ENCODE data around the gene HLX. TPM values are rescaled to one million over a fixed set of nuclear protein-coding genes. Genes with fewer than 3 reads are reported as not detected.

HLX gene
- polyA plus RNA-seq, 3 donors = 17.1 to 44.0 (median 17.6) TPM

DNA sequence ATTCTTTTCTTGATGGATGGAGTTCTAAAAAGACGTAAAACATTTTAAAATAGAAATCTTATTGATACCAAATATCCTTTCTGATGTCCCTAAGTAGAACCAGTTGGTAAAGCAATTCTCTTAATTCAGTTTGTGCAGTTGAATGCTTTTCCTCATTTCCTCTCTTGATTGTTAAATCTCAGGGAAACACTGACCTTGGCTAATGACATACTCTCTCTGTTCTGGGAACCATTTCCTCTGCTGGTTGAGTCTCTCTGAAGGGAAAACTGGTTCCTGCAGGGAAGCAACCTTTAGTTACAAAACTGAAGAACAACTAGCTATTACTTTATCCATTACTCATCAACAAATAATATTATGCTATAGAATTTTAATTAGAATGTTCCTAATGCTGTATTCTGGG is 36.7 kb downstream of the HLX start:
- Histone ChIP-seq H3K27ac (ENCODE audit: low read depth in 1 of 2, low read length in 2 of 2) (no peak overlapping the region), H3K4me2 (replicated peaks; ENCODE audit: extremely low read depth, low read length, poor library complexity, severe bottlenecking) (no peak overlapping the region), H3K9ac (ENCODE audit: insufficient read depth, low read length, poor library complexity, severe bottlenecking) (no peak overlapping the region), H3K27me3 (ENCODE audit: control insufficient read depth in 2 of 2, insufficient read depth in 2 of 2, low read length in 2 of 2) (peaks cover 0 to 2% of the 10 kb centered on the region in 2 donors), H3K79me2 (ENCODE audit: insufficient read depth, low read length) (no peaks in the 10 kb centered on the region), H2AFZ (ENCODE audit: insufficient read depth, low read depth, low read length, poor library complexity, severe bottlenecking) (no peak overlapping the region), H3K36me3 (replicated peaks in 1 of 2; ENCODE audit: control insufficient read depth in 1 of 2, insufficient read depth in 2 of 2, low read length in 2 of 2) (no peaks in the 10 kb centered on the region), H3K4me3 (replicated peaks in 1 of 3; ENCODE audit: low read depth in 2 of 3, low read length in 3 of 3) (no peak overlapping the region), H3K9me3 (replicated peaks in 1 of 2; ENCODE audit: control insufficient read depth in 1 of 2, insufficient read depth in 1 of 2, low read length in 2 of 2) (no peaks in the 10 kb centered on the region), H3K4me1 (ENCODE audit: control insufficient read depth in 1 of 2, insufficient read depth in 2 of 2, low read length in 2 of 2) (peaks cover 19 to 28% of the 10 kb centered on the region in 2 donors), H4K20me1 (ENCODE audit: insufficient read depth, low read length) (no peaks in the 10 kb centered on the region)
- TF ChIP-seq, protein P1, sequence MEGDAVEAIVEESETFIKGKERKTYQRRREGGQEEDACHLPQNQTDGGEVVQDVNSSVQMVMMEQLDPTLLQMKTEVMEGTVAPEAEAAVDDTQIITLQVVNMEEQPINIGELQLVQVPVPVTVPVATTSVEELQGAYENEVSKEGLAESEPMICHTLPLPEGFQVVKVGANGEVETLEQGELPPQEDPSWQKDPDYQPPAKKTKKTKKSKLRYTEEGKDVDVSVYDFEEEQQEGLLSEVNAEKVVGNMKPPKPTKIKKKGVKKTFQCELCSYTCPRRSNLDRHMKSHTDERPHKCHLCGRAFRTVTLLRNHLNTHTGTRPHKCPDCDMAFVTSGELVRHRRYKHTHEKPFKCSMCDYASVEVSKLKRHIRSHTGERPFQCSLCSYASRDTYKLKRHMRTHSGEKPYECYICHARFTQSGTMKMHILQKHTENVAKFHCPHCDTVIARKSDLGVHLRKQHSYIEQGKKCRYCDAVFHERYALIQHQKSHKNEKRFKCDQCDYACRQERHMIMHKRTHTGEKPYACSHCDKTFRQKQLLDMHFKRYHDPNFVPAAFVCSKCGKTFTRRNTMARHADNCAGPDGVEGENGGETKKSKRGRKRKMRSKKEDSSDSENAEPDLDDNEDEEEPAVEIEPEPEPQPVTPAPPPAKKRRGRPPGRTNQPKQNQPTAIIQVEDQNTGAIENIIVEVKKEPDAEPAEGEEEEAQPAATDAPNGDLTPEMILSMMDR (IDR thresholded peaks at IDR 0.05) = no peak
- intact Hi-C loops (cut with micrococcal nuclease) = no loop called here
- Mint-ChIP-seq H3K36me3 (peaks cover 0 to 3% of the 10 kb centered on the region in 2 donors), H3K27me3 (ENCODE audit: low read depth in 3 of 3) (peaks cover 2 to 8% (median 7%) of the 10 kb centered on the region in 3 donors), H3K4me1 (peaks cover 31% of the 10 kb centered on the region), H3K9me3 (no peaks in the 10 kb centered on the region), H3K4me3 (peak overlapping the region in 1 of 2 donors; percentile 35), H3K27ac (no peak overlapping the region)
- no CpG with 5 or more reads among the region's 1 CpG for WGBS (ENCODE audit: insufficient coverage)
- DNase-seq = no peak

DNA sequence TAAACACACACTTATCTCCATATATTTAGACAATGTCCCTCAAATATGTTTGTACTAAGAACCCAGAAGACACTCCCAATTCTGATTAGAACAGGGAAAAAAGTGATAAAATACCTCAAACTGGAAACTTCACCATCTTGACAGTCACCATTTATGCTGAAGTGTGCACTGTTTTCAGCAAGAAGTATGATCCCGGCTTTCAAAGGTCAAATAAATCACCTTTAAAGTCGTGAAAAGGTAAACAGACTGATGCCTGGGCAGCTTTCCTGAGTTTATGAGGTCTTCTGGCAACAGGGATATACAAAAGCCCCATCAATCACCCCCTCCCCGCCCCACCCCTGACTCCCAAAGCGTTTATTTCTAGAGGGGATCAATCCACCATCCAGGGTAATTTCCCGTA is 37.9 kb downstream of the HLX start:
- Mint-ChIP-seq H3K27ac (no peak overlapping the region), H3K36me3 (peaks cover 0 to 3% of the 10 kb centered on the region in 2 donors), H3K27me3 (ENCODE audit: low read depth in 3 of 3) (peaks cover 2 to 7% (median 4%) of the 10 kb centered on the region in 3 donors), H3K4me3 (no peak overlapping the region), H3K9me3 (peaks cover 0 to 3% (median 0%) of the 10 kb centered on the region in 7 donors), H3K4me1 (peaks cover 28% of the 10 kb centered on the region)
- Histone ChIP-seq H2AFZ (ENCODE audit: insufficient read depth, low read depth, low read length, poor library complexity, severe bottlenecking) (no peak overlapping the region), H3K4me3 (replicated peaks in 1 of 3; ENCODE audit: low read depth in 2 of 3, low read length in 3 of 3) (no peak overlapping the region), H3K36me3 (replicated peaks in 1 of 2; ENCODE audit: control insufficient read depth in 1 of 2, insufficient read depth in 2 of 2, low read length in 2 of 2) (no peaks in the 10 kb centered on the region), H3K4me2 (replicated peaks; ENCODE audit: extremely low read depth, low read length, poor library complexity, severe bottlenecking) (no peak overlapping the region), H3K9me3 (replicated peaks in 1 of 2; ENCODE audit: control insufficient read depth in 1 of 2, insufficient read depth in 1 of 2, low read length in 2 of 2) (no peaks in the 10 kb centered on the region), H3K27ac (ENCODE audit: low read depth in 1 of 2, low read length in 2 of 2) (no peak overlapping the region), H3K27me3 (ENCODE audit: control insufficient read depth in 2 of 2, insufficient read depth in 2 of 2, low read length in 2 of 2) (peaks cover 0 to 4% of the 10 kb centered on the region in 2 donors), H3K4me1 (ENCODE audit: control insufficient read depth in 1 of 2, insufficient read depth in 2 of 2, low read length in 2 of 2) (peaks cover 19 to 28% of the 10 kb centered on the region in 2 donors), H3K9ac (ENCODE audit: insufficient read depth, low read length, poor library complexity, severe bottlenecking) (no peak overlapping the region), H4K20me1 (ENCODE audit: insufficient read depth, low read length) (no peaks in the 10 kb centered on the region), H3K79me2 (ENCODE audit: insufficient read depth, low read length) (no peaks in the 10 kb centered on the region)
- intact Hi-C loops (cut with micrococcal nuclease) = no loop called here
- 100% methylated on average over 2 of the region's 5 CpGs for WGBS (ENCODE audit: insufficient coverage)
- no peak for DNase-seq
- TF ChIP-seq, protein P1 (IDR thresholded peaks at IDR 0.05) = no peak

Data from CD14-positive monocyte (primary cell).